Measurements from ENCODE around the gene KLHL22. TPM values are rescaled to one million over a fixed set of nuclear protein-coding genes. Genes with fewer than 3 reads are reported as not detected.

Gene KLHL22
- total RNA-seq, 6 donors from 2014 or later = 17.5 to 48.2 (median 22.7) TPM

GRCh38 chr22:20450551-20450906, 45.1 kb downstream of the KLHL22 start:
- no peak for TF ChIP-seq CTCF (IDR thresholded peaks at IDR 0.05)
- ATAC-seq (ENCODE audit: low FRiP score in 2 of 2) (no peak), DNase-seq (no peak)
- Histone ChIP-seq H3K27ac (no peak overlapping the region), H3K36me3 (peaks cover 0 to 28% (median 11%) of the 10 kb centered on the region in 4 donors), H3K27me3 (no peaks in the 10 kb centered on the region), H3K4me3 (no peak overlapping the region), H3K4me1 (no peaks in the 10 kb centered on the region), H3K9me3 (no peaks in the 10 kb centered on the region)
- WGBS, 2 donors = 88 to 90% methylated on average over 1 of the region's 1 CpG

GRCh38 chr22:20449819-20450550, 45.6 kb downstream of the KLHL22 start:
- WGBS, 2 donors = 94 to 95% methylated on average over 19 of the region's 19 CpGs
- peak in 1 of 2 donors; percentile 75 for DNase-seq
- Histone ChIP-seq H3K27me3 (no peaks in the 10 kb centered on the region), H3K27ac (no peak overlapping the region), H3K4me3 (no peak overlapping the region), H3K9me3 (no peaks in the 10 kb centered on the region), H3K4me1 (no peaks in the 10 kb centered on the region), H3K36me3 (peaks cover 3 to 31% (median 13%) of the 10 kb centered on the region in 4 donors)
- TF ChIP-seq CTCF (IDR thresholded peaks at IDR 0.05) = no peak
- TF ChIP-seq EP300 (IDR thresholded peaks at IDR 0.05) = no peak
- TF ChIP-seq POLR2A (IDR thresholded peaks at IDR 0.05) = no peak
- no peak for TF ChIP-seq POLR2AphosphoS5 (IDR thresholded peaks at IDR 0.05)
- no peak for ATAC-seq (ENCODE audit: low FRiP score in 2 of 2)

- Histone ChIP-seq H3K27ac (no peak overlapping the region), H3K36me3 (peaks cover 3 to 34% (median 18%) of the 10 kb centered on the region in 4 donors), H3K4me1 (no peaks in the 10 kb centered on the region), H3K9me3 (no peaks in the 10 kb centered on the region), H3K27me3 (no peaks in the 10 kb centered on the region), H3K4me3 (no peak overlapping the region)
- 95 to 96% methylated on average over 5 of the region's 5 CpGs for WGBS, 2 donors
- TF ChIP-seq POLR2A (IDR thresholded peaks at IDR 0.05) (no peak), POLR2AphosphoS5 (IDR thresholded peaks at IDR 0.05) (no peak), EP300 (IDR thresholded peaks at IDR 0.05) (no peak), CTCF (IDR thresholded peaks at IDR 0.05) (no peak)
- no peak for ATAC-seq (ENCODE audit: low FRiP score in 2 of 2)
- no peak for DNase-seq
Observed at GRCh38 chr22:20448630-20449029, 47.0 kb downstream of the KLHL22 start.

- ATAC-seq (ENCODE audit: low FRiP score in 2 of 2) = no peak
- Histone ChIP-seq H3K27ac (no peak overlapping the region), H3K9me3 (no peaks in the 10 kb centered on the region), H3K4me3 (no peak overlapping the region), H3K27me3 (no peaks in the 10 kb centered on the region), H3K36me3 (peaks cover 3 to 40% (median 22%) of the 10 kb centered on the region in 4 donors), H3K4me1 (peaks cover 0 to 9% (median 4%) of the 10 kb centered on the region in 4 donors)
- 96% methylated on average over 20 to 21 of the region's 21 CpGs for WGBS, 2 donors
- DNase-seq = peak in 1 of 2 donors; percentile 70
- TF ChIP-seq CTCF (IDR thresholded peaks at IDR 0.05) (no peak), POLR2AphosphoS5 (IDR thresholded peaks at IDR 0.05) (no peak), EP300 (IDR thresholded peaks at IDR 0.05) (no peak), POLR2A (IDR thresholded peaks at IDR 0.05) (no peak)
Observed at GRCh38 chr22:20446383-20446970, 49.1 kb downstream of the KLHL22 start.

GRCh38 chr22:20444325-20444724, 51.3 kb downstream of the KLHL22 start:
- H3K27me3 ChIP-seq = no peaks in the 10 kb centered on the region
- DNase-seq = no peak
- no peak for ATAC-seq (ENCODE audit: low FRiP score in 2 of 2)
- 98 to 100% methylated on average over 4 of the region's 4 CpGs for WGBS, 2 donors
- H3K4me1 ChIP-seq = peaks cover 0 to 9% (median 4%) of the 10 kb centered on the region in 4 donors
- H3K36me3 ChIP-seq = peaks cover 3 to 32% (median 20%) of the 10 kb centered on the region in 4 donors
- H3K4me3 ChIP-seq = no peak overlapping the region
- no peaks in the 10 kb centered on the region for H3K9me3 ChIP-seq
- TF ChIP-seq POLR2A (IDR thresholded peaks at IDR 0.05) (no peak), EP300 (IDR thresholded peaks at IDR 0.05) (no peak), POLR2AphosphoS5 (IDR thresholded peaks at IDR 0.05) (no peak), CTCF (IDR thresholded peaks at IDR 0.05) (no peak)
- H3K27ac ChIP-seq = no peak overlapping the region
